HepG2 (cell line): ENCODE results near the gene TAF3. TPM values are rescaled to one million over a fixed set of nuclear protein-coding genes. Genes with fewer than 3 reads are reported as not detected.

ENCODE experiments used
- ARNT ChIP-seq: fragments of 450-650 bp; IDR thresholded peaks from 2 replicates; pipeline ENCODE4 v1.6.1; 2017
- ATRX ChIP-seq: sonication (generic); formaldehyde crosslinking; IDR thresholded peaks from 2 replicates; pipeline ENCODE4 v1.4.0; 2020; ENCODE audit warnings: missing genetic modification reagents, borderline replicate concordance
- ELF3 ChIP-seq: IDR thresholded peaks from 2 replicates; pipeline ENCODE4 v1.6.1; 2016; ENCODE audit warnings: missing genetic modification reagents, missing compliant biosample characterization
- ETS1 ChIP-seq: sonication (generic); formaldehyde crosslinking; IDR thresholded peaks from 2 replicates; pipeline ENCODE4 v1.4.0; 2020; ENCODE audit warnings: missing genetic modification reagents
- FOXA3 ChIP-seq: IDR thresholded peaks from 2 replicates; pipeline ENCODE4 v1.6.1; 2016; ENCODE audit warnings: missing genetic modification reagents, missing compliant biosample characterization
- HNRNPLL ChIP-seq: fragments of 200-400 bp; formaldehyde crosslinking; IDR thresholded peaks from 2 replicates; pipeline ENCODE4 v1.6.1; 2017; ENCODE audit warnings: mild to moderate bottlenecking, low read depth, low read length; ENCODE audit not compliant: poor library complexity, severe bottlenecking
- HOXD1 ChIP-seq: sonication (generic); formaldehyde crosslinking; IDR thresholded peaks from 2 replicates; pipeline ENCODE4 v1.5.0; 2020; ENCODE audit warnings: missing genetic modification reagents
- MED1 ChIP-seq: sonication (generic); formaldehyde crosslinking; IDR thresholded peaks from 2 replicates; pipeline ENCODE4 v1.4.0; 2020; ENCODE audit warnings: missing genetic modification reagents
- MTF2 ChIP-seq: sonication (generic); formaldehyde crosslinking; IDR thresholded peaks from 2 replicates; pipeline ENCODE4 v1.5.0; 2020; ENCODE audit warnings: missing genetic modification reagents, borderline replicate concordance
- MXD3 ChIP-seq: IDR thresholded peaks from 2 replicates; pipeline ENCODE4 v1.6.1; 2016; ENCODE audit warnings: mild to moderate bottlenecking, missing biosample characterization, missing genetic modification reagents
- PRDM15 ChIP-seq: sonication (generic); formaldehyde crosslinking; IDR thresholded peaks from 2 replicates; pipeline ENCODE4 v1.4.0; 2020; ENCODE audit warnings: missing genetic modification reagents
- ZNF30 ChIP-seq: sonication (generic); formaldehyde crosslinking; IDR thresholded peaks from 2 replicates; pipeline ENCODE4 v1.5.0; 2020; ENCODE audit warnings: mild to moderate bottlenecking, missing genetic modification reagents
- ZNF441 ChIP-seq: sonication (generic); formaldehyde crosslinking; IDR thresholded peaks from 2 replicates; pipeline ENCODE4 v1.7.0; 2021; ENCODE audit warnings: missing genetic modification reagents, borderline replicate concordance
- ZNF543 ChIP-seq: sonication (generic); formaldehyde crosslinking; IDR thresholded peaks from 2 replicates; pipeline ENCODE4 v1.4.0; 2020; ENCODE audit warnings: mild to moderate bottlenecking, missing genetic modification reagents
- ZNF564 ChIP-seq: sonication (generic); formaldehyde crosslinking; IDR thresholded peaks from 2 replicates; pipeline ENCODE4 v1.8.1; 2023; ENCODE audit warnings: mild to moderate bottlenecking, missing genetic modification reagents
- ZNF646 ChIP-seq: sonication (generic); formaldehyde crosslinking; IDR thresholded peaks from 2 replicates; pipeline ENCODE4 v1.9.0; 2021; ENCODE audit warnings: mild to moderate bottlenecking, missing genetic modification reagents
- ZNF670 ChIP-seq: sonication (generic); formaldehyde crosslinking; IDR thresholded peaks from 2 replicates; pipeline ENCODE4 v1.8.0; 2022; ENCODE audit warnings: mild to moderate bottlenecking, missing genetic modification reagents, borderline replicate concordance
- polyA plus RNA-seq, 8 experiments: library from polyadenylated mRNA; depleted of rRNA in 3 of 8; stranded (reverse) in 7 of 8; unstranded in 1 of 8; fragments of >200 nt; fragmentation: Illumina TruSeq in 4 of 8; extraction: Trizol in 4 of 8; gene quantifications; 2 replicates each; pipeline versions ENCODE4 v1.2.1 to v1.2.3, GENCODE V29; 2011 to 2016; ENCODE audit warnings: low read depth in 4 of 8, missing spikeins in 1 of 8, mixed read lengths in 1 of 8; ENCODE audit not compliant: insufficient read depth in 1 of 8
- total RNA-seq, 5 experiments: library from RNA; depleted of rRNA; stranded (reverse); fragments of >200 nt; fragmentation: Illumina TruSeq; extraction: Trizol; gene quantifications; 2 replicates each; pipeline ENCODE4 v1.2.3, GENCODE V29; 2016; ENCODE audit warnings: low read depth in 1 of 5

Gene TAF3
- total and polyA plus RNA-seq, 2 of the 13 experiments (the other 11 are each of a cell fraction or from before 2014, with no cell fraction given) = 1.7 to 2.9 TPM

- TF ChIP-seq MXD3 (CRISPR knock-in tag) = peak; percentile 65; the same call in 1 of the 2 replicates
- 0 out of 2 replicates have a peak, but pooled peaks have one; percentile 29 for TF ChIP-seq MTF2 (CRISPR knock-in tag)
- no peak for TF ChIP-seq ETS1
- peak; percentile 70 for TF ChIP-seq HNRNPLL
- TF ChIP-seq ZNF30 (CRISPR knock-in tag) = no peak; the same call in 1 of the 2 replicates
- no peak for TF ChIP-seq ATRX
- peak; percentile 23; the same call in 1 of the 2 replicates for TF ChIP-seq ZNF441 (CRISPR knock-in tag)
- no peak for TF ChIP-seq ARNT
- TF ChIP-seq FOXA3 (CRISPR knock-in tag) = peak; percentile 31; the same call in 1 of the 2 replicates
- no peak for TF ChIP-seq HOXD1 (CRISPR knock-in tag)
- TF ChIP-seq ZNF564 (CRISPR knock-in tag) = peak; percentile 45; the same call in 1 of the 2 replicates
- peak; percentile 87 for TF ChIP-seq ELF3 (CRISPR knock-in tag)
- TF ChIP-seq ZNF670 (CRISPR knock-in tag) = peak; percentile 60; the same call in 1 of the 2 replicates
- TF ChIP-seq MED1 (CRISPR knock-in tag) = no peak; the same call in 1 of the 2 replicates
- TF ChIP-seq ZNF646 (CRISPR knock-in tag) = no peak
- no peak; the same call in 1 of the 2 replicates for TF ChIP-seq ZNF543
- no peak for TF ChIP-seq PRDM15 (CRISPR knock-in tag)
These were observed 30.3 kb upstream of the TAF3 start, which contains the start of the genes ATP5F1C and KIN (continued) for GRCh38 chr10:7787857-7788638.
